GM19463 (cell line): Measurements from ENCODE around the gene HOXA3.

Source experiments
- ATAC-seq: cut with Tn5 transposase; IDR thresholded peaks from one replicate; pipeline ENCODE4 v1.9.1; 2021; ENCODE audit warnings: mild to moderate bottlenecking, moderate library complexity; ENCODE audit not compliant: unreplicated experiment

HOXA3 gene

GRCh38 chr7:27095050-27095896, 57.1 kb downstream of the HOXA3 start:
- ATAC-seq: no peak

DNA sequence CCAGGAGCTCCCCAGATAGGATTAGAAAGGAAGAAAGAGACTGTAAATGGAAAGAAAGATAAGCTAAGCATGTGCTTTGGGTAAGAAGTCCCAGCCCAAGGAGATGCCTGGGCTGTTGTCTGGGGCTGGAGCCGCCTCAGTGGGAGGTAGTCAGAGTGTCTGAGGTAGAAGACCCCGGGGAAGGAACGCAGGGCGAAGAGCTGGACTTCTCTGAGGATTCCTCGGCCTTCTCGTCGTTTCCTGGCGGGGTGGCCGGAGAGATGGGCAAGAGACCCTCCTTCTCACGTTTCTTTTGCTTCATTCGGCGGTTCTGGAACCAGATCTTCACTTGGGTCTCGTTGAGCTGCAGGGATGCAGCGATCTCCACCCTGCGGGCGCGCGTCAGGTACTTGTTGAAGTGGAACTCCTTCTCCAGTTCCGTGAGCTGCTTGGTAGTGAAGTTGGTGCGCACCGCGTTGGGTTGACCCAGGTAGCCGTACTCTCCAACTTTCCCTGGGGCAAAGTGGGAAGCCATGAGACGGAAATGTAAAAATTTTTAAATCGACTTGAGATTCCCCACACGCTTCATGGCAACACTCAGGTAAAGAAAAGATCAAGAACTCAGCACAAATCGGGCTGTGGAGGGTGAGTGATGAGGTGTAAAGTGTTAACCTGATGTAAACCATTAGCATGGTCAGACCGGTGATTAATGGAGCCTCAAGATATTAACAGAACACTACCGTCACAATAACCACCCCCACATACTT, 57.9 kb downstream of the HOXA3 start:
- ATAC-seq: no peak

GRCh38 chr7:27093184-27093895, 59.0 kb downstream of the HOXA3 start:
- ATAC-seq: no peak

GRCh38 chr7:27092819-27093110, 59.6 kb downstream of the HOXA3 start:
- no peak for ATAC-seq

DNA sequence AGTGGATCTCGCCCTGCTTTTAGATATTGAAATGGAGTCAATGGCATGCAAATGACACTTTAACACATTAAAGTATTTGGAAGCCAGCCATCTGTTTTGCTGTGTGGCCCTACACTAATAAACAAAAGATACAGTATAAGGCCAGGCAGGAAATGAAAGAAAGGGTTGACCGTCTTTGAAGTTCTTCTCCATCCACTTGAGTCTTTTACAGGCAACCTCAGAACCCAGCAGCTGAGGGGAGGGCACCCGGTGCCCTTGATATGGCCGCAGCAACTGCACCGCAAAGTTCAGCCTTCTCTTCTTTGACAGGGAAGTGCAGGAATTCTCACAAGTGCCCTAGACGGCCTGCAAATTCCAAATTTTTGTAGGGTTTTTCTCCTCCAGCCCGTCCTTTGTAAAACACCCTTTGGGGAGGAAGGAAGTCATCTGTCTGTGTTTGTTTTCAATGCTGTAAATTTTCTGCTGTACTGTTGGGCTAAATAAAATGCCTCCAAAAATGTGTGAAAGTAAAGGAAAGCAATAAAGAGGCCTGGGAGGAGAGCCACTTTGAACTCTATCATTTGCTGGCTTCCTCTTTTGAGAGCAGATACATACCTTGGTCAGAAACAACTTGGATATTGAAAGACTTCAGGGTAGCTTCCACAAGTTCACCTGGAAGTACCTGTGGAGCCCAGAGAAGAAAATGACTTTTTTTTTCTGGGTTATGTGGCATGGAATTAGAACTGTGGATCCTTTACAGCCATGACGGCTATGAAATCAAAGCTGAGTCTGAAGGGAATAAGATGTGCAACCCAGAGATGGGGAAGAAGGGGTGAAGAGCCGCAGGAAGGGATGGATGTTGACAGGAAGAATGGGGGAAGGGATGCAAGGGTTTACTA, 60.2 kb downstream of the HOXA3 start:
- ATAC-seq: no peak

DNA sequence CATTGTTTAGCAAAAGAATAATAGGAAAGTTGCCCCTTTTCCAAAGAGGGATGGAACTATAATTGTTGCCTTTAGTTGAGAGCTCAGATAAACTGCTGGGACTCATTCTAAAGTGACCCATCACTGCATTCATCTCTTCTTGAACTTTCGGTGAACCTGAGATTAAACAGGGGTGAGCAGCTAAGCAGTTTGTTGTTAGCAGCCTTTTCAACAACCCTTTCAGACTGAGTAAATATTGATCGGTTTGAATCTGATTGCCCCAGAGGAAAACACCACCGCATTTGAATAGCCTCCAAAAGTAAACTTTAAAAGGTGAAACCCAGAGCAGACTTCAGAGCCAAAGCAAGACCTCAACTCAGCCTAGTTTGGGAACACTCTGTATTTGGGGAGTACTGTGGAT, 61.3 kb downstream of the HOXA3 start:
- no peak for ATAC-seq

DNA sequence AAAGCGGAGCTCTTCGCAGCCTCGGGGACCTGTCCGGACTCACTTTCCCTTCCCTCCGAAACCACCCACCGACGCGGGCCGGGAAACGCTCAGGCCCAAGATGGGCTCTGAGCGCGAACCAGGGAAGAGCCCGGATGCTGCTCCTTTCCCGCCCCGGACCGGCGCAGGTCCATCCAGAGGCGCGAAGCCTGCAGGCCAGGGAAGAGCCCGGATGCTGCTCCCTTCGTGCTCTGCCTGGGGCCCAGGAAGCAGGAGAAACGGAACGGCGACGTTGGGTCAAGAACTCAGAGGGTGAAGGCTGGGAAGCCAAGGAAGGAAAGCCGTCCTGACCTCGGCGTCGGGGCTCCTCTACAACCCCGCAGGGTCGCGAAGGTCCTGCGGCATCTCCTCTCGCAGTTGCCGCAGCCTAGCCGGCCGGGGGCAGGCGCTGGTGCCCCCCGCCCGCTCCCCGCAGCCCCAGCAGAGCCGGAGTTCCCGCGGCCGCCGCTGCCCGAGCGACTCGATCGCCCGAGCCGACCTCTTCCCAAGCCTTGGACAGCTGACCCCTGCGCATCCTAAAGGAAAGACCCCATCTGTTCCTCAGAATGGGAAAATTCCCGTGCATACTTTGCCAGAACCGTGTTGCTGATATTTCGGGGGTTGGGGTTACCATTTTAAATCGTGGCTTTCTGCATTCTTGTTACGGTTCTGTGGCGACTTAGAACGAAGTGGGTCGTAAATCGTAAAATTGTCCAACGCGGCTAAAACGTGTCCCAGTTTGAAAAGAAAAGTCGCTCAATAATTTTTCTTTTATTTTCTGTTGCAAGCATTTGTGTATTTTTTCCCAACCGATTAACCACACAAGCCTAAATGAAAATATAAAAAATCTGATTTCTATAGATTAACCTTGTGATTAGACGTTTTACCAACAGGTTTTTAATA, 64.1 kb downstream of the HOXA3 start:
- ATAC-seq: no peak

DNA sequence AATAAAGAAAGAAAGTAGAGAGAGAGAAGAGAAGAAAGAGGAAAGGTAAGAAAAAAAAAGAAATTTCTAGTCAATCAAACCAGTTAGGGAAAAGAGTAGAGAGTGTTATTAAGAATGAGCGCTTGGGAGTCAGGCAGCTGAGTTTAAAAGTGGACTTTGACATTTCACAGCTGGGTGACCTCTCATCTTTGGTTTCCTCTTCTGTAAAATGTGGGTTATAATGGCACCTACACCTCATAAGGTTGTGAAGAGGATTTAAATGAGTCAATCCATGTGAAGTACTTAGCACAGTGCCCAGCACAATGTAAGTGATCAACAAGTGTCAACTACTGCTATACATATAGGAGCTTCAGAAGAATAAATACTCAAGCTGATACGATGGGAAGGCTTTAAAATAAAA, 68.7 kb downstream of the HOXA3 start:
- ATAC-seq: peak; percentile 88

DNA sequence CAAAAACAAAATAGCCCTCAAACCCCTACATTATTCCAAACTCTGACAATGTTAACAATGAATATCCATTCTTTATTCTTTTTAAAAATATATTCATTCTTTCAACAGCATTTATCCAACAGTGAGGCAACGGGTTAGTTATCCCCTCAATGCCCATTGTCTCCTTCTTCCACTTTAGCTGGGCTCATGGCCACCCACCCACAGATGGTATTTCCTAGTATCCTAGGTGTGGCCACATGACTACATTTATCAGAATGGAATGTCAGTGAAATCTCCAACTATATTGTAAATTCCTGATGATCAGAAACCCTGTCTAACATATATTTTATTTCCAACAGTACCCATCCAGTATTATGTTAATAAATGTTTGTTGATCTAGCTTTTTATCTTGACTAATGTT, 70.2 kb downstream of the HOXA3 start:
- no peak for ATAC-seq

DNA sequence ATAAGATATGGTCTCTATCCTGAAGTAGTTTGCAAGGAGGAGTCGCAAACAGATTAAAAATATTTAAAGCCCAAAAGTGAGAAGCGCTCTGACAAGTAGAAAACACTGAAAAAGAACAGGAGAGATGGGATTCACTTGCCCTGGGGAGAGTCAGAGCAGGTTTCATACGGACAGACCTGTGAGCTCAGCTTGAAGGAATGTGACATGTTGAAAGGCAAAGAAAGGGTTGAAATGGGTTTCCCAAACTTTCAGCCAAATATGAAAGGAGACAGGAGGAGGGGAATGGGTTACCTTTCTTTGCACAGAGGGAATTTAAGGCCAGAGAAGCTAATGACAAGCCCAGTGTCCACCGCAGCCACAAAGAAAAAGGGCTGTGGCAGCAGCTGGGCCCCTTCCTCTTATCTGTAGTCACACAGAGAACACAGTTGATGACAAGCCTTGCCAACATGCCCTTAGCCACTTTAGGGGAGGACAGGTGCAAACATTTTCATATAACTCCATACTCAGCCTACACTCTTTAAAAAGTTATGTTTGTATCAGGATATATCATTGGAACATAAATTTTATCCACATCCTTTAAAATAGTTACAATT, 71.4 kb downstream of the HOXA3 start:
- no peak for ATAC-seq

DNA sequence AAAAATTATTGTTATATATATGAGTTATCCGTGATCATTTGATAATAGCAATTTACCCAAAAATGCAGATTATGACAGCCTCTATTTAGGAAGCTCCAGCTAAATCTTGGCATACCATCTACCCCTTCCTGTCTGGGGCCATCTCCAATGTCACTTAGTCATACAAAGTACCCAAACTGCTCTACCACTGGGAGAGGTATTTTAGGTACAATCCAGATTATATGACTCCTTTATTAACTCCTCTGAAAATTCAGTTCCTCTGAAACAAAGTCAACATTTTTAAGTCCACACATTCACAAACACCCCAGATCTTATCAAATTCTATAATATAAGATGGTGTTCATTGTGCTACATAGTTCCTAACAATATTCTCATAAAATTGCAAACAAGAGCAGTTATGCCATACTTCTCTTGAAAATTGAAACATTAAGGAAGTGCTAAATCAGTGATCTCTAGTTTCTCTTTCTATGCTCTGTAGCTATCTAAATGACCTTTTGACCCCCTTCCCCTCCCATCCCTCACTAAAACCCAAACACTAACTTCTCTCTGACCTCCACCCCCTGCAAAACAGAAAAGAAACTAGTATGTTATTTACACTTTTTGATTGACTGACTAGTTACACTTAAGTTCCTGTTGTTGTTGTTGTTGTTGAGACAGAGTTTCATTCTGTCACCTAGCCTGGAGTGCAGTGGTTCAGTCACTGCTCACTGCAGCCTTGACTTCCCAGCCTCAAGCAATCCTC, 73.0 kb downstream of the HOXA3 start:
- no peak for ATAC-seq

DNA sequence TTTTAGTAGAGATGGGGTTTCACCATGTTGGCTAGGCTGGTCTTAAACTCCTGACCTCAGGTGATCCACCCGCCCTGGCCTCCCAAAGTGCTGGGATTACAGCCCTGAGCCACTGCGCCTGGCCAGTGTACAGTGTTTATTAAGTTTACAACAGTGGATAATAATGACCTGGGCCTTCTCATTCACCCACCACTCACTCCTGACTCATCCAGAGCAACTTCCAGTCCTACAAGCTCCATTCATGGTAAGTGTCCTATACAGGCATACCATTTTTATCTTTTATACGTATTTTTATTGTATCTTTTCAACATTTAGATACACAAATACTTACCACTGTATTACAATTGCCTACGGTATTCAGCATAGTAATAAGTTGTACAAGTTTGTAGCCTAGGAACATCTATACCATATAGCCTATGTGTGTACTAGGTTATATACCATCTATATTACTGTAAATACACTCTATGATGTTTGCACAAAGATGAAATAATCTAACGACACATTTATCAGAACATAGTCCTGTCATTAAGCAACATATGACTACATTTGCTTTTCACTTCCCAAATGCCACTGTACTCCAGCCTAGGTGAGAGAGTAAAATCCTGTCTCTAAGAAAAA, 73.7 kb downstream of the HOXA3 start:
- ATAC-seq: no peak

DNA sequence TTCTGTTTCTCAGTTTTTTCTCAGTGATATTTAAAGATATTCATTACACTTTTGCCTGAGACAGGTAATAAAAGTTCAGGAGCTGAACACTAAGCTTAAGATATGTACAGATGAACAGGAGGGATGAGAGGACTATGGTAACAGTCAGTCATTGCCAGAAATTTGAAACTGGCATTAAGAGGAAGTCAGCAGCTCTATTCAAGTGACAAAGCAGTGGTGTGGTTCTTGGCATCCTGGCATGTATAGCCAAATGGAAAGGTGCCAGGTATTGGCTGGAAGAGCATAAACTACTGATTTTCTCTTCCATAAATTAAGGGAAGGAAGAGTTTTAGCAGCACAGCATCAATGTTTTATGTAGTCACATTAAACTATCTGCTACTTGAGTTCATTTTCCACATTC, 79.3 kb downstream of the HOXA3 start:
- ATAC-seq: no peak

GRCh38 chr7:27071622-27072390, 80.6 kb downstream of the HOXA3 start:
- no peak for ATAC-seq

DNA sequence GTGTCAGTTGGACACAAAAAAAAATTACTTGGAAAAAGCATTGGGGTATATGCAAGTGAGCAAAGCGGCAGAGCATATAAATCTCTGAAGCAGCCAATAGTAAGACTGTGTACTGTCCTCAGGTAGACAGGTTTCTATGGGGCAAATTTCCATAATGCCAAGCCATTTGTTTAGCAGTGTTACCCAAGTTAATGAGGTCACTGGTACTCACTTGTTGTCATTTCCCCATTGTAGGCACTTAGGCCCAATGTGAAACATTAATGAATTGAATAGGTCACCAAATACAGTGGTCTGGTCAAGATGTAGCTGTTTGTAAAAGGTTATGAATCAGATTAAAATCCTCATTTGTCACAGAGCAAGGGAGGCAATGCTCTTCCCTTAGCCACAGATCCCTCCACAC, 84.1 kb downstream of the HOXA3 start:
- ATAC-seq: no peak

- no peak for ATAC-seq
Observed at GRCh38 chr7:27066148-27066547, 86.2 kb downstream of the HOXA3 start.

- no peak for ATAC-seq
Observed at GRCh38 chr7:27065709-27066108, 86.7 kb downstream of the HOXA3 start.

- no peak for ATAC-seq
Observed at GRCh38 chr7:27064661-27065060, 87.7 kb downstream of the HOXA3 start.
